Progenitor cell of endocrine pancreas (in vitro differentiated cells): ENCODE results near the gene CMTM8. TPM values are rescaled to one million over a fixed set of nuclear protein-coding genes. Genes with fewer than 3 reads are reported as not detected.
A peak's percentile ranks its signal among the peaks of the same experiment; 100 is the strongest.

Source experiments
- DNase-seq: peaks from one replicate; pipeline ENCODE4 v3.0.0; 2021; ENCODE audit warnings: low spot score; ENCODE audit not compliant: unreplicated experiment
- H3K27ac Mint-ChIP-seq: 2 replicates; pipeline ENCODE4 v1.8.0; 2021; ENCODE audit warnings: mild to moderate bottlenecking, moderate library complexity, mixed read lengths
- H3K27me3 Mint-ChIP-seq: 2 replicates; pipeline ENCODE4 v1.8.0; 2021; ENCODE audit warnings: mixed read lengths
- H3K36me3 Mint-ChIP-seq: 2 replicates; pipeline ENCODE4 v1.8.0; 2022; ENCODE audit warnings: mixed read lengths; ENCODE audit not compliant: insufficient read depth
- H3K4me1 Mint-ChIP-seq: 2 replicates; pipeline ENCODE4 v1.8.0; 2021; ENCODE audit warnings: low read depth, mixed read lengths
- H3K4me3 Mint-ChIP-seq: 2 replicates; pipeline ENCODE4 v1.8.0; 2021; ENCODE audit warnings: low read depth, mild to moderate bottlenecking, moderate library complexity, mixed read lengths
- H3K9me3 Mint-ChIP-seq: 2 replicates; pipeline ENCODE4 v1.8.0; 2021; ENCODE audit warnings: low read depth, mixed read lengths
- total RNA-seq: library from RNA; stranded (reverse); gene quantifications from 2 replicates; pipeline ENCODE4 v1.2.1, GENCODE V29; 2021
- TF ChIP-seq, protein P1 (sequence below): fragments of 200-600 bp; sonication (generic); IDR thresholded peaks from one replicate; pipeline ENCODE4 v1.5.0; 2021; ENCODE audit warnings: antibody characterized with exemption, mild to moderate bottlenecking; ENCODE audit not compliant: unreplicated experiment

Gene CMTM8
- total RNA-seq, 1 donor from 2014 or later, result 39.1 TPM

DNA sequence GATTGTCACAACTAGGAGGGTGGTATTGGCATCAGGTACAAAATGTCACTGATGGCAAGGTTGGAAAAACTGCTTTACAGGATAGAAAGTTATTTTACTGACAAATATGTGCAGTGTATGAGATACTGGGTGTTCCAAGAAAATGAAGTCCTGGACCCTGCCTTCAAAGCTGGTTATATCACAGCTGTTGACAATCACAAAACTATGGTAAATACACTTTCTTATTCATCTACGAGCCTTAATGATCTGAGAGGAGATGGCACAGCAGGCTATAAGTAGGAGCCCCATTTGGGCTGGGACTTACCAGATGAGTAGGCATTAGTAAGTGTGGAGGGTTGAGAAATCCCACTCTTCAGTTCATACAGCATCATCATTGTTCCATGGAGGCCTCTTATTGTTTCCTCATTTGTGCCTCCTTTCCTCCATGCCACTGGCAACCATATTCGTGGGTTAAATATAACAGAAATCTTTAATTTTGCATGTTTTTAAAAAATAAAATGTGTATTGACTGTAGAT is 66.9 kb downstream of the CMTM8 start:
- H3K36me3 Mint-ChIP-seq, result peaks cover 12% of the 10 kb centered on the region
- TF ChIP-seq, protein P1, sequence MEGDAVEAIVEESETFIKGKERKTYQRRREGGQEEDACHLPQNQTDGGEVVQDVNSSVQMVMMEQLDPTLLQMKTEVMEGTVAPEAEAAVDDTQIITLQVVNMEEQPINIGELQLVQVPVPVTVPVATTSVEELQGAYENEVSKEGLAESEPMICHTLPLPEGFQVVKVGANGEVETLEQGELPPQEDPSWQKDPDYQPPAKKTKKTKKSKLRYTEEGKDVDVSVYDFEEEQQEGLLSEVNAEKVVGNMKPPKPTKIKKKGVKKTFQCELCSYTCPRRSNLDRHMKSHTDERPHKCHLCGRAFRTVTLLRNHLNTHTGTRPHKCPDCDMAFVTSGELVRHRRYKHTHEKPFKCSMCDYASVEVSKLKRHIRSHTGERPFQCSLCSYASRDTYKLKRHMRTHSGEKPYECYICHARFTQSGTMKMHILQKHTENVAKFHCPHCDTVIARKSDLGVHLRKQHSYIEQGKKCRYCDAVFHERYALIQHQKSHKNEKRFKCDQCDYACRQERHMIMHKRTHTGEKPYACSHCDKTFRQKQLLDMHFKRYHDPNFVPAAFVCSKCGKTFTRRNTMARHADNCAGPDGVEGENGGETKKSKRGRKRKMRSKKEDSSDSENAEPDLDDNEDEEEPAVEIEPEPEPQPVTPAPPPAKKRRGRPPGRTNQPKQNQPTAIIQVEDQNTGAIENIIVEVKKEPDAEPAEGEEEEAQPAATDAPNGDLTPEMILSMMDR, result no peak
- H3K4me1 Mint-ChIP-seq, result peaks cover 44% of the 10 kb centered on the region
- DNase-seq, result no peak
- peaks cover 4% of the 10 kb centered on the region for H3K9me3 Mint-ChIP-seq
- H3K27me3 Mint-ChIP-seq, result no peaks in the 10 kb centered on the region
- H3K27ac Mint-ChIP-seq, result peak overlapping the region; percentile 89
- no peak overlapping the region for H3K4me3 Mint-ChIP-seq

DNA sequence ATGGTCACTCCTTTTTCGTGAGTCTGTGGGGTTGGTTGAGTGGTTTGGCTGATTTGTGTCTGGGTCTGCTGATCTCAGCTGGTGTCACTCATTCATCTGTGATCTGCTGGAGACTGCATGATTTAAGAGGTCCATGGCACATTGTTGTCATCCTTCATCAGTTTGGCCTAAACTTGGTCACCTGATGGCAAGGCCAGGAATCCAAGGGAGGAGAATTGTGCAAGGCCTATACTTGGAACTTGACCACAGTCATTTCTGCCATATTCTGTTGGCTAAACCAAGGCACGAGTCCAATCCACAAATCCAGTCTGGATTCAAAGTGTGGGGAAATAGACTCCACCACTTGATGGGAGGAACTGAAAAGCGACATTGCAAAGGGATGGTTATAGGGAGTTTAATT is 67.6 kb downstream of the CMTM8 start:
- Mint-ChIP-seq H3K27ac (no peak overlapping the region), H3K4me1 (peaks cover 49% of the 10 kb centered on the region), H3K4me3 (no peak overlapping the region), H3K36me3 (peaks cover 12% of the 10 kb centered on the region), H3K27me3 (no peaks in the 10 kb centered on the region), H3K9me3 (peaks cover 4% of the 10 kb centered on the region)
- DNase-seq, result no peak
- TF ChIP-seq, protein P1, result no peak

DNA sequence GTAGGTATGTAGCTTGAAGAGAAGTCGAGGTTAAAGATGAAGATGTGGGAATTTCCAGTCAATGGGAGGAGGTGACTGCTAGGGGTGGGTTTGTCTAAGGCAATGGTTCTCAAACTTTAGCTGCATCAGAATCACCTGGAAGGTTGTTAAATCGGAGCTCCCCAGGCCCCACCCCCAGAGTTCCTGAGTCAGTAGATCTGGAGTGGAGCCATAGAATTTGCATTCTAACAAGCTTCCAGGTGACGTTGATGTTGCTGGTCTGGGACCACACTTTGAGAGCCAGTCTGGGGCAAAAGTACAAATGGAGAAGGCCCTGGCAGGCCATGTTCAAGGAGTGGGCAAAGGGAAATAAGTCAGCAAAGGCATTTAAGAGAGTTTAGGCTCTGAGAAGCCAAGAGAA is 69.1 kb downstream of the CMTM8 start:
- Mint-ChIP-seq H3K36me3 (peaks cover 10% of the 10 kb centered on the region), H3K4me3 (no peak overlapping the region), H3K9me3 (peaks cover 4% of the 10 kb centered on the region), H3K27ac (no peak overlapping the region), H3K4me1 (peaks cover 52% of the 10 kb centered on the region), H3K27me3 (no peaks in the 10 kb centered on the region)
- TF ChIP-seq, protein P1, result no peak
- DNase-seq, result no peak

DNA sequence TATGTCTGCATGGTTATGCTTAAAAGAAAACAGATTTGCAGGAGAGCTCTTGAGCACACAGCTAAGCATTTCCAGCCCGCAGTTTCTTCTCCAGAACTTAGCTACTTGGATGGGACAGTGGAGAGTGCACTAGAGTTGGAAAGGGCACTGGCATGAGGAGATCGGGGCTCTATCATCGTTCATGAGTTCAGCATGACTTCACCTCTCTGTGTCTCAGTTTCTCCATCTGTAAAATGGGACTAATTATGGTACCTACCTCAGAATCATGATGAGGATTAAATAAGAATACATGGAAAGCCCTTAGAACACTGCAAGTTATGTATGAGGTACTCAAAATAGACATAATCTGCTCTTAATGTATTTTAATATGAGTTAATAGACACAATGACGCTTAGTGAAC is 69.9 kb downstream of the CMTM8 start:
- Mint-ChIP-seq H3K4me1 (peaks cover 49% of the 10 kb centered on the region), H3K36me3 (peaks cover 10% of the 10 kb centered on the region), H3K27ac (no peak overlapping the region), H3K27me3 (no peaks in the 10 kb centered on the region), H3K4me3 (no peak overlapping the region), H3K9me3 (peaks cover 4% of the 10 kb centered on the region)
- TF ChIP-seq, protein P1, result no peak
- DNase-seq, result no peak

DNA sequence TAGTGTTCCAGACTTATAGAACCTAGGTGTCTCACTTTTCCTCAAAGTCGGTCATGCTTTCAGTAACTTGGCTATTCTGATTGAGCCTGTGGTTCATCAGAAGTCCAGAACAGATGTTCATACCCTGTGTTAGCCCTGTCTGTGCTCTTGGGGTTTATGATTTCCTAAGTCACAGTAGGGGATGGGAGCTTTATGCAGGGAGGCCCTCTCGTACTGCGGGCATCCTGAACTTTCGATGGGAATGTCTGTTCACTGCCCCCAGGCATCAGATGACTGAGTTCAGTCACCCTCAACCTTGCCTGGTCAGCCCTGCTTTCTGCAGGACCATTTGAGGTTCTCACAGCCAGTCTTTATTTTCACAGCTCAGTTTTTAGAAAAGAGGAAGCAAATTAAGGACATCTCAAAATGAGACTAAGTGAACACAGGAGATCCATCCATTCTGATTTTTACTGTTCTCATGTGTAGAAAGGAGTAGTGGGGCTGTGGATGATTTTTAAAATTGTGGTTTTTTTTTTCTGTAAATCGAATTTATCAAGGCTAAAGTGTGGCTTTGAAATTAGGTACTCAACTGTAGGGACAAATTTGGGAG is 71.3 kb downstream of the CMTM8 start:
- H3K9me3 Mint-ChIP-seq, result peaks cover 8% of the 10 kb centered on the region
- no peaks in the 10 kb centered on the region for H3K27me3 Mint-ChIP-seq

More for the DNA sequence above, 71.3 kb downstream of the CMTM8 start:
- Mint-ChIP-seq H3K36me3 (peaks cover 16% of the 10 kb centered on the region), H3K4me1 (peaks cover 44% of the 10 kb centered on the region), H3K27ac (no peak overlapping the region), H3K4me3 (no peak overlapping the region)
- DNase-seq, result no peak
- TF ChIP-seq, protein P1, result no peak
